ENCODE measurements around the gene EPS8.

- TF ChIP-seq, protein P1, sequence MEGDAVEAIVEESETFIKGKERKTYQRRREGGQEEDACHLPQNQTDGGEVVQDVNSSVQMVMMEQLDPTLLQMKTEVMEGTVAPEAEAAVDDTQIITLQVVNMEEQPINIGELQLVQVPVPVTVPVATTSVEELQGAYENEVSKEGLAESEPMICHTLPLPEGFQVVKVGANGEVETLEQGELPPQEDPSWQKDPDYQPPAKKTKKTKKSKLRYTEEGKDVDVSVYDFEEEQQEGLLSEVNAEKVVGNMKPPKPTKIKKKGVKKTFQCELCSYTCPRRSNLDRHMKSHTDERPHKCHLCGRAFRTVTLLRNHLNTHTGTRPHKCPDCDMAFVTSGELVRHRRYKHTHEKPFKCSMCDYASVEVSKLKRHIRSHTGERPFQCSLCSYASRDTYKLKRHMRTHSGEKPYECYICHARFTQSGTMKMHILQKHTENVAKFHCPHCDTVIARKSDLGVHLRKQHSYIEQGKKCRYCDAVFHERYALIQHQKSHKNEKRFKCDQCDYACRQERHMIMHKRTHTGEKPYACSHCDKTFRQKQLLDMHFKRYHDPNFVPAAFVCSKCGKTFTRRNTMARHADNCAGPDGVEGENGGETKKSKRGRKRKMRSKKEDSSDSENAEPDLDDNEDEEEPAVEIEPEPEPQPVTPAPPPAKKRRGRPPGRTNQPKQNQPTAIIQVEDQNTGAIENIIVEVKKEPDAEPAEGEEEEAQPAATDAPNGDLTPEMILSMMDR (IDR thresholded peaks at IDR 0.05) = no peak
- no peak for TF ChIP-seq POLR2AphosphoS5 (IDR thresholded peaks at IDR 0.05)
- no peak for TF ChIP-seq POLR2A (IDR thresholded peaks at IDR 0.05; ENCODE audit: low read depth)
These were observed 12.9 kb upstream of the EPS8 start for GRCh38 chr12:15801770-15802744.
